Measurements from ENCODE around the gene CCDC81. TPM values are rescaled to one million over a fixed set of nuclear protein-coding genes. Genes with fewer than 3 reads are reported as not detected.
"Not testable (repeated sequence)": the region's sequence is repeated elsewhere in the genome, so short reads cannot be mapped to it uniquely, and the experiment has no call there.

Gene CCDC81
- total RNA-seq, 2 experiments from 2014 or later = 0.64 to 0.94 TPM

DNA sequence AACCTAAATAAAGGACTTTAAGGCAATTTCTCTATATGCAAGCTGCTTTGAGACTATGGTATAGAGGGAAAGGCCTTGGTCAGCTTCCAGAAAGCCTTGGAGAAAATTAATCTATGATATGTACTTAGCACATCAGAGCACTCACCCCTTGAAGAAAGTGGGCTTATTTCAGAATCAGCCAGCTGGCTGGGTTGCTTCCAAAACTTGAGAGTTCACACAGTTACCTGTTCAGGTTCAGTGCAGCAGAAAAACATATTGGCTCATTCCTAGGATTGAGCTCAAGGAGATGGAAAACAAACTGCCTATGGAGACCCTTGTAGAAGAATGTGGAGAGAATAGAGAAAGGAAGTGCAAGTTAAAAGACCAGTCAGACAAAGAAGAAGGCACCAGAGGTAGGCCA is 22.7 kb downstream of the CCDC81 start:
- DNase-seq = no peak
- H3K4me3 Mint-ChIP-seq = no peak overlapping the region
- H3K36me3 Mint-ChIP-seq (ENCODE audit: low read depth) = no peaks in the 10 kb centered on the region
- H3K27me3 Mint-ChIP-seq = no peaks in the 10 kb centered on the region
- no peaks in the 10 kb centered on the region for H3K9me3 Mint-ChIP-seq
- POLR2A ChIA-PET = no interaction called here
- H3K27ac Mint-ChIP-seq = no peak overlapping the region
- CTCF ChIA-PET = interaction anchor here (0.9 kb wide), 1 partner anchor 10 kb away, joined by 4 read pairs; no protein-coding TSS in a partner anchor
- H3K4me1 Mint-ChIP-seq = no peaks in the 10 kb centered on the region

DNA sequence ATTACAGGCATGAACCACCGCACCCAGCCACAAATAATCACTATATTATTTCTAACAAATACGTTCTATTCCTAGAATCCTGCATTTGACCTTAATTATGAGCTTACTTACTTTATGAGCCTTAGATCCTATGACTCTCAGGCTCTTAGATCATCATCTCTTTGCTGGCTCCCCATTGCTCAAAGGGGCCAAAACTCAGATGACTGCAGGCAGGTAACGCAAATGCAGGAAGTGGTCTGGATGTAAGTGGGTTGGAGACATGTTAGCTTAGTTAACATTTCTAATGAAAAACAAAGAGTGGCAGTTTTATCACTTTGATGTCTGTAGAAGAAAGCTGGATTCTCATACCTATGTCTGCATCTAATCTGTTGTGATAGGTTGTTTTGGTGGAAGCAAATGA is 23.4 kb downstream of the CCDC81 start:
- Mint-ChIP-seq H3K27me3 (no peaks in the 10 kb centered on the region), H3K27ac (no peak overlapping the region), H3K36me3 (ENCODE audit: low read depth) (no peaks in the 10 kb centered on the region), H3K9me3 (no peaks in the 10 kb centered on the region), H3K4me3 (no peak overlapping the region), H3K4me1 (no peaks in the 10 kb centered on the region)
- POLR2A ChIA-PET = no interaction called here
- CTCF ChIA-PET = interaction anchor here (0.6 to 0.9 kb wide), 3 partner anchors 9 to 398 kb away, joined by 3 to 6 read pairs (median 4); no protein-coding TSS in a partner anchor
- no peak for DNase-seq

DNA sequence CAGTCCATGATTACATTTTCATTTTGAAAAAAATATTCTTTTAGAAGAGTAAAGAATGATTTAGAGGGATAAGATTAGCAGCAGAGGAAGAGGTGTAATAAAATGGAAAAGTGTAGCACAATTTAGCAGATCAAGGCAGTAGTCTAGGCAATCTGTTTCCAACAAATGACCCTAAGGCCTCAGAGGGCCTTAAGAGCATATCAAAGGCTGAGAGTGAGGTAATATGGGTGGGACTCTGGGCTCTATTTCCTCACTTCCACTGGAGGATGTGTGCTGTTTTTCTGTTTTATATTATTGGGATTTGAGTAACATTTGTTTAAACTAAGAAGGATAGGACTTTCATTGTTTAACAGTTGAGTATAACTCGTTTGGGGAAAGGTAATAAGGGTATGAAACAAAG is 28.8 kb downstream of the CCDC81 start:
- no peaks in the 10 kb centered on the region for H3K9me3 Mint-ChIP-seq
- ChIA-PET POLR2A (no interaction called here), CTCF (no interaction called here)
- no peaks in the 10 kb centered on the region for H3K4me1 Mint-ChIP-seq
- no peak overlapping the region for H3K4me3 Mint-ChIP-seq
- no peak for DNase-seq
- H3K27me3 Mint-ChIP-seq = no peaks in the 10 kb centered on the region
- no peak overlapping the region for H3K27ac Mint-ChIP-seq
- no peaks in the 10 kb centered on the region for H3K36me3 Mint-ChIP-seq (ENCODE audit: low read depth)

DNA sequence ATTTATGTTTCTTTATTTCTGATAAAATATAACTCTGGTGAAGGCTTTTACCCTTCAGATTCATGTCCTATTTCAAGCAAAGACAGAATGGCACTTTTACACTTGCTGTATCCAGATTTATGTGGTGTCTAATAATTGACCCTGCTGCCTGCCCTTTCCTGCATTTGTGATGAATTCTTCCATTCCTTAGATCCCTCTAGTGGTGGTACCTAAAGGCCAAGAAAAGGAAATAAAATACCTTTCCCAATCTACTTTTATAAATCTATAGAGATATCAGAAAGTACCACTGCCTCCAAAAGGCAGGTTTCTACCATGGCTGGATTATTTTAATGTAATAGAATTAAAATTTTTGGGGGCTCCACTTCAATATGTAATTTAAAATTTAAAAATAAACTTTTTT is 34.2 kb downstream of the CCDC81 start:
- Mint-ChIP-seq H3K36me3 (ENCODE audit: low read depth) (no peaks in the 10 kb centered on the region), H3K9me3 (no peaks in the 10 kb centered on the region), H3K27ac (no peak overlapping the region), H3K4me1 (no peaks in the 10 kb centered on the region), H3K27me3 (no peaks in the 10 kb centered on the region), H3K4me3 (no peak overlapping the region)
- CTCF ChIA-PET = no interaction called here
- POLR2A ChIA-PET = no interaction called here
- no peak for DNase-seq

DNA sequence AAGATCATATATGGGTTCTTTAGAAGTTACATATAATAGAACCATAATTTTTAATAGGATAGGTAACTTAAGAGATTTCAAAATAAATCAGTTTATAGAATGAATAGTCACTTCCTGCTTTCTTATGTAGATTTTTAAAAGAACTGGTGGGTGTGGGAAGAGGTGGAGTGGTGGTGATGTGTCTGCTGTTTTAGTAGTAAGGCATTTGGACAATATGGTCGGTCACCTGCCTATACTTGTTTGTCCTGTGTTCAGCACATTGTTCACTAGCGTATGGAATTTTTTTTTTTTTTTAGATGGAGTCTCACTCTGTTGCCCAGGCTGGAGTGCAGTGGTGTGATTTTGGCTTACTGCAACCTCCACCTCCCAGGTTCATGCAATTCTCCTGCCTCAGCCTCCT is 39.3 kb downstream of the CCDC81 start:
- H3K36me3 Mint-ChIP-seq (ENCODE audit: low read depth) = no peaks in the 10 kb centered on the region
- DNase-seq = no peak
- no peaks in the 10 kb centered on the region for H3K9me3 Mint-ChIP-seq
- ChIA-PET POLR2A (interaction anchor here (0.7 kb wide), 1 partner anchor 78 kb away, joined by 4 read pairs; no protein-coding TSS in a partner anchor), CTCF (no interaction called here)
- H3K27ac Mint-ChIP-seq = no peak overlapping the region
- H3K27me3 Mint-ChIP-seq = no peaks in the 10 kb centered on the region
- no peak overlapping the region for H3K4me3 Mint-ChIP-seq
- H3K4me1 Mint-ChIP-seq = peaks cover 5% of the 10 kb centered on the region

DNA sequence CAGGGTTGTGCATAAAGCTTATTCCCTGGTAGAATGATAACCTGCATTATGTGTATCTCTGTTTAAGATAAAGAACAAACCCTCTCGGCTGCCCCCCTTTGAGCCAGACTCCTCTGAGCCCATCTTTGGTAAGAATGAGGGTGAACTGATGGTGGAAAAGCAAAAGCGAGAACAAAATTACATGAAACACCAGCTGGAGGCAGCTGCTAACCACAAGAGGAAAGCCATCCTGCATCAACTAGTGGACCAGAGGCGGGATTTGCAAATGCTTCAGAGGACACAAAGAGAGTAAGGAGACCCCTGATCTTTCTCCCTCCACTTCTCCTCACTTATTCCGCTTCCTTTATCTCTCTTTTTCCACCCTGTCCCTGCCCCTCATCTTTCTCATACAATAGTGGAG is 40.3 kb downstream of the CCDC81 start:
- Mint-ChIP-seq H3K27me3 (no peaks in the 10 kb centered on the region), H3K27ac (no peak overlapping the region), H3K4me1 (peaks cover 5% of the 10 kb centered on the region), H3K9me3 (no peaks in the 10 kb centered on the region), H3K36me3 (ENCODE audit: low read depth) (no peaks in the 10 kb centered on the region), H3K4me3 (no peak overlapping the region)
- ChIA-PET POLR2A (no interaction called here), CTCF (interaction anchor here (1.2 kb wide), 2 partner anchors 27 to 560 kb away, joined by 3 read pairs; partner anchors contain the start of gene CCDC83)
- DNase-seq = no peak

DNA sequence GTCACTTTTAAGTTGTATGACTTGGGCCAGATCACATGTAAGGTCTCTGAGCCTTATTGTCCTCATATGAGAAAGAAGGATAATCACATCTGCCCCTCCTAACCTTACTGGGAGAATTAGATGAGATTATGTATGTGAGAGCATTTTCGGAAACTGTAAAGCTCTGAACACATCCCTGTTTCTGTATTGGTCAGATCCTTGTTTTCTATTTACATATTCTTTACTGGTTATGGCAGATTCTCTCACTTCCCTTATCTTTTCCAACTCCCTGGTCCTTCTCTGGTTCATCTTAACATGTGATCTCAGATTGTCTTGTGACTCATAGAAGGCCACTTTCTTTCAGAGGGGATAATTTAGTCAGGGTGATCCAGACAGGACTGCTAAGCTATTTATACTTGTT is 41.8 kb downstream of the CCDC81 start:
- Mint-ChIP-seq H3K27me3 (no peaks in the 10 kb centered on the region), H3K4me3 (no peak overlapping the region), H3K36me3 (ENCODE audit: low read depth) (no peaks in the 10 kb centered on the region), H3K27ac (no peak overlapping the region), H3K9me3 (no peaks in the 10 kb centered on the region), H3K4me1 (peaks cover 5% of the 10 kb centered on the region)
- ChIA-PET CTCF (interaction anchor here (0.7 kb wide), 1 partner anchor 1234 kb away, joined by 3 read pairs; no protein-coding TSS in a partner anchor), POLR2A (no interaction called here)
- no peak for DNase-seq

DNA sequence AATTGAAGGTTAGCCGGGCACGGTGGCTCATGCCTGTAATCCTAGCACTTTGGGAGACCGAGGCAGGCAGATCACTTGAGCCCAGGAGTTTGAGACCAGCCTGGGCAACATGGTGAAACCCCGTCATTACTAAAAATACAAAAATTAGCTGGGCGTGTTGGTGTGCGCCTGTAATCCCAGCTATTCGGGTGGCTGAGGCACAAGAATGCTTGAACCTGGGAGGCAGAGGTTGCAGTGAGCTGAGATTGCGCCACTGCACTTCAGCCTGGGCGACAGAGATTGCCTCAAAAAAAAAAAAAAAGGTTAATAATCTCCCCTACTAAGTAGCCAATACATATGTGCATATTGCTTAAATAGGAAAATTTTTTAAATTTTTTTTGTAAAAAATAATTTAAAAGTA is 42.3 kb downstream of the CCDC81 start:
- H3K27ac Mint-ChIP-seq; H3K4me3 Mint-ChIP-seq; H3K36me3 Mint-ChIP-seq (ENCODE audit: low read depth); POLR2A ChIA-PET; H3K9me3 Mint-ChIP-seq; DNase-seq; H3K4me1 Mint-ChIP-seq; H3K27me3 Mint-ChIP-seq: not testable (repeated sequence)
- CTCF ChIA-PET = interaction anchor here (0.7 kb wide), 1 partner anchor 1234 kb away, joined by 3 read pairs; no protein-coding TSS in a partner anchor

DNA sequence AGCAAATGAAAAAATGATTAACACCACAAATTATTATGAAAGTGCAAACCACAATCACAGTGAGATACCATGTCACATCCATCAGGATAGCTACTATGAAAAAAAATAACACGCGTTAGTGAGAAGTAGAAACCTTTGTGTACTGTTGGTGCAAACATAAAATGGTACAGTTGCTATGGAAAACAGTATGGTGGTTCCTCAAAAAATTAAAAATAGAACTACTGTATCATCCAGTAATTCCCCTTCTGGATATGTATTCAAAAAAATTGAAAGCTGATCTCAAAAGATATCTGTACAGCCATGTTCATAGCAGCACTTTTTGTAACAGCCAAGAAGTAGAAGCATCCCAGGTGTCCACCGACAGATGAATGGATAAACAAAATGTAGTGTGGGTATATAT is 43.4 kb downstream of the CCDC81 start:
- Mint-ChIP-seq H3K4me3 (no peak overlapping the region), H3K27me3 (no peaks in the 10 kb centered on the region), H3K27ac (no peak overlapping the region), H3K9me3 (no peaks in the 10 kb centered on the region), H3K36me3 (ENCODE audit: low read depth) (no peaks in the 10 kb centered on the region), H3K4me1 (peaks cover 5% of the 10 kb centered on the region)
- DNase-seq = no peak
- POLR2A ChIA-PET = no interaction called here
- CTCF ChIA-PET = no interaction called here

DNA sequence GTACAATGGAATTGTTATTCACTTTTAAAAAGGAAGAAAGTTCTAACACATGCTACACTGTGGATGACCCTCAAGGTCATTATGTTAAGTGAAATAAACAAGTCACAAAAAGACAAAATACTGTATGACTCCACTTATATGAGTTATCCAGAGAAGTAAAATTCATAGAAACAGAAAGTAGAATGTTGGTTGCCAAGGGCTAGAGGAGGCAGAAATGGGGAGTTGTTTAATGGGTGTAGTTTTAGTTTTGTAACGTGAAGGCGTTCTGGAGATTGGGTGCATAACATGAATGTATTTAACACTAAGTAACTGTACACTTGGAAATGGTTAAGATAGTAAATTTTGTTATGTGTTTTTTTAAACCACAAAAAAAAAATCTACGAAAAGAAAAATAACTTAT is 43.8 kb downstream of the CCDC81 start:
- Mint-ChIP-seq H3K4me3 (no peak overlapping the region), H3K9me3 (no peaks in the 10 kb centered on the region), H3K36me3 (ENCODE audit: low read depth) (no peaks in the 10 kb centered on the region), H3K27me3 (no peaks in the 10 kb centered on the region), H3K4me1 (peaks cover 5% of the 10 kb centered on the region), H3K27ac (no peak overlapping the region)
- ChIA-PET POLR2A (no interaction called here), CTCF (no interaction called here)
- no peak for DNase-seq

DNA sequence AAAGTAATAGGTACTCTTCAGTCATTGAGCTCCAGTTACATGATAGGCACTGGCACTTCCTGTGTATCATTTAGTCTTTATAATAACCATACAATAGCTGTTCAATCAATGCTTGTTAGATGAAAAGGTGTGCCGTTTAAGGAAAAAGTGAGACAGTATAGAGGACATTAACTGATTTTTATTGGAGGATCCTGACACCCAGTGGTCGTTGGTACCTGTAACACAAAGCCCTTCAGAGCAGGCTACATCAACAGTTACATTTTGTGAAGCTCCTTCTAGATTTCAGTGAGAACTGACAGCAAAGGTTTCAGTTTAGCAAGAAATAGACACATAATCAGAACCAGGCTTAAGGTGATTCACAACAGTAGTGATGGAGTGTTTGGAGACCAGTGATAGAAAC is 44.2 kb downstream of the CCDC81 start:
- ChIA-PET POLR2A (no interaction called here), CTCF (interaction anchor here (1.1 kb wide), 1 partner anchor 24 kb away, joined by 3 read pairs; no protein-coding TSS in a partner anchor)
- Mint-ChIP-seq H3K9me3 (no peaks in the 10 kb centered on the region), H3K4me3 (no peak overlapping the region), H3K27me3 (no peaks in the 10 kb centered on the region), H3K27ac (no peak overlapping the region), H3K4me1 (peaks cover 5% of the 10 kb centered on the region), H3K36me3 (ENCODE audit: low read depth) (no peaks in the 10 kb centered on the region)
- no peak for DNase-seq

DNA sequence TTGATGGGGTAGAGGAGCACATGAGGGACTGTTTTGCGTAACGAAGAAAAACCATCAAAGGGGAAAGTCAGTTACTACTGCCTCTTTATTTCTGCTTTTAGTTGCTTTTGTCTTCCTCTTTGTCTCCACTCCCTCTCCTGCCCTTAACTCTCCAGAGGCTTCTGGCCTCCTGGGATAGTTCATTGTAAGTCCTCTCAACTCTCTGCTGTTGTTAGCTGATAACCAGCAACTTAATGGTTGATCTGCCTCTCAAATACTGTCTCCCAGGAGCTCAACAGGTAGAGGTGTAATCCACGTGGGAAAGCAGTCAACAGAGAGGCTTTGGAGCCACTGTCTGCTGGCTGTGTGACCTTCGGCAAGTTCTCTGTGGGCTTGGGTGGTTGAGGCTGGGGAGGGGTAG is 47.3 kb downstream of the CCDC81 start:
- Mint-ChIP-seq H3K27ac (no peak overlapping the region), H3K4me3 (no peak overlapping the region), H3K4me1 (peaks cover 5% of the 10 kb centered on the region), H3K9me3 (no peaks in the 10 kb centered on the region), H3K27me3 (peaks cover 4% of the 10 kb centered on the region), H3K36me3 (ENCODE audit: low read depth) (no peaks in the 10 kb centered on the region)
- ChIA-PET CTCF (interaction anchor here (0.6 kb wide), 1 partner anchor 433 kb away, joined by 4 read pairs; no protein-coding TSS in a partner anchor), POLR2A (no interaction called here)
- DNase-seq = no peak

DNA sequence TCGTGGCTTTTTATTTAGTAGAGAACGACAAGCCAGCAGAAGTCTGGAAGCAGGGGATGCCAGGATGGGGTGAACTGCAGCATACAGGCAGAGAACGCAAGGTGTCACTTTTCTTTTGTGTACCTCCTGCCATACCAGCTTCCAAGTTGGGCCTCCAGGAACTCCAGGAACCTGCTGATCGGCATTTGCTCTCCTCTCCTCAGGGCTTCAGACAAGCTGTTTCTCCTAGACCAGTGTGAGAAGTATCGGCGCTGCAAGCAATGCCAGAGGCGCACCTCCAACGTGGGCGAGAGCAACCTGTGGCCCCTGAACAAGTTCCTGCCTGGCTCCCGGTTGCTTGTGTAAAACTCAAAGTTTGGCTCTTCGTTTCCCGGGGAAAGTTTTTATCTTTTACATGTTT is 47.7 kb downstream of the CCDC81 start:
- ChIA-PET POLR2A (no interaction called here), CTCF (no interaction called here)
- H3K4me1 Mint-ChIP-seq = peaks cover 5% of the 10 kb centered on the region
- no peak overlapping the region for H3K27ac Mint-ChIP-seq
- DNase-seq = no peak
- H3K4me3 Mint-ChIP-seq = no peak overlapping the region
- H3K27me3 Mint-ChIP-seq = peaks cover 4% of the 10 kb centered on the region
- no peaks in the 10 kb centered on the region for H3K36me3 Mint-ChIP-seq (ENCODE audit: low read depth)
- no peaks in the 10 kb centered on the region for H3K9me3 Mint-ChIP-seq

DNA sequence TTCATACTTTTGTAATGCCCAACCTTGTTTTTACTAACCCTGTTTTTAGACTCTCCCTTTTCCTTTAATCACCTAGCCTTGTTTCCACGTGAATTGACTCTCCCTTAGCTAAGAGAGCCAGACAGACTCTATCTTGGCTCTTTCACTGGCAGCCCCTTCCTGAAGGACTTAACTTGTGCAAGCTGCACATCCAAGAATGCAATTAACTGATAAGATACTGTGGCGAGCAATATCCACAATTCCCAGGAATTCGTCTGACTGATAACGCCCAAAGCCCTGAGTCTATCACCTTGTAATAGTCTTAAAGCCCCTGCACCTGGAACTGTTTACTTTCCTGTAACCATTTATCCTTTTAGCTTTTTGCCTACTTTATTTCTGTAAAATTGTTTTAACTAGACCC is 48.8 kb downstream of the CCDC81 start:
- H3K9me3 Mint-ChIP-seq; POLR2A ChIA-PET; H3K27ac Mint-ChIP-seq; CTCF ChIA-PET; H3K27me3 Mint-ChIP-seq; DNase-seq; H3K4me3 Mint-ChIP-seq; H3K4me1 Mint-ChIP-seq; H3K36me3 Mint-ChIP-seq (ENCODE audit: low read depth): not testable (repeated sequence)
